ENCODE measurements around the gene TOMM70. TPM values are rescaled to one million over a fixed set of nuclear protein-coding genes. Genes with fewer than 3 reads are reported as not detected.
"Not testable (repeated sequence)": the region's sequence is repeated elsewhere in the genome, so short reads cannot be mapped to it uniquely, and the experiment has no call there.

Gene TOMM70
- 42.9 and 44.6 TPM in 2 replicates for total RNA-seq (ENCODE audit: low replicate concordance)
- long read RNA-seq, full-length matches to known transcripts, result 1 of 31 reads
- long read RNA-seq, partial matches to known transcripts, result 29 of 31 reads
- long read RNA-seq, other reads (novel, unspliced or antisense), result 1 of 31 reads

- no peak for TF ChIP-seq CTCF (conservative IDR thresholded peaks at IDR 0.05)
- peaks cover 5% of the 10 kb centered on the region for H3K9me3 Mint-ChIP-seq
- peak; percentile 93 for DNase-seq (ENCODE audit: extremely low spot score, unreplicated experiment)
- peak within 1 kb of the TSS; percentile 95 for H3K4me3 Mint-ChIP-seq
- peak within 1 kb of the TSS; percentile 96 for H3K27ac Mint-ChIP-seq
- H3K36me3 Mint-ChIP-seq, result peaks cover 11% of the 10 kb centered on the region
- H3K4me1 Mint-ChIP-seq (ENCODE audit: unreplicated experiment), result peaks cover 22% of the 10 kb centered on the region
- H3K27me3 Mint-ChIP-seq, result no peaks in the 10 kb centered on the region
Measured at GRCh38 chr3:100400780-100401673, at the start of gene TOMM70, which contains the start of gene LNP1. Gene TOMM70 (minus strand): TSS chr3:100401089. CDS start chr3:100400949, 140 bp downstream. Gene LNP1 (plus strand): TSS chr3:100401539. CDS start chr3:100429730, 28,191 bp downstream.

GRCh38 chr3:100449214-100449613, 48.3 kb upstream of the TOMM70 start:
- no peak for DNase-seq (ENCODE audit: extremely low spot score, unreplicated experiment)
- no peaks in the 10 kb centered on the region for H3K27me3 Mint-ChIP-seq
- no peaks in the 10 kb centered on the region for H3K9me3 Mint-ChIP-seq
- no peak for TF ChIP-seq CTCF (conservative IDR thresholded peaks at IDR 0.05)
- no peak overlapping the region for H3K27ac Mint-ChIP-seq
- no peaks in the 10 kb centered on the region for H3K4me1 Mint-ChIP-seq (ENCODE audit: unreplicated experiment)
- H3K36me3 Mint-ChIP-seq, result peaks cover 10% of the 10 kb centered on the region
- no peak overlapping the region for H3K4me3 Mint-ChIP-seq

DNA sequence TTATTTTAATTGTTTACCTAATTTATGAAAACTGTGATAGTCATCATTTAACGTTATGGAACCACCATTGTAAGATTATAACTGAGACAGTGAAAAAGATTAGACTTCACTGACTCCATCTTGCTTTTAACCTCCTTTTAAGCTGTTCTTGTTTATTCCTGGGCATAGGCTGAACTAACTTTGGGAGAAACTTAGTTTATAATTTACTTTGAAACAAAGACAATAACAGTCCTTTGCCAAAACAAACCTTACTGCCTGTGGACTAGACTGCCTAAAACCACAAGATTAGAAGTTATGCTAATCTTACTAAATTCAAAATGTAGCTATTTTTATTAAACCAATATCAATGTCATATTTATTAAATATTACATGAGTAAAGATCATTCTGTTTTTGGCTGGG, 47.2 kb upstream of the TOMM70 start:
- H3K27ac Mint-ChIP-seq, result no peak overlapping the region
- H3K27me3 Mint-ChIP-seq, result no peaks in the 10 kb centered on the region
- peaks cover 10% of the 10 kb centered on the region for H3K36me3 Mint-ChIP-seq
- no peak for TF ChIP-seq CTCF (conservative IDR thresholded peaks at IDR 0.05)
- H3K9me3 Mint-ChIP-seq, result no peaks in the 10 kb centered on the region
- no peak overlapping the region for H3K4me3 Mint-ChIP-seq
- no peaks in the 10 kb centered on the region for H3K4me1 Mint-ChIP-seq (ENCODE audit: unreplicated experiment)
- DNase-seq (ENCODE audit: extremely low spot score, unreplicated experiment), result no peak

DNA sequence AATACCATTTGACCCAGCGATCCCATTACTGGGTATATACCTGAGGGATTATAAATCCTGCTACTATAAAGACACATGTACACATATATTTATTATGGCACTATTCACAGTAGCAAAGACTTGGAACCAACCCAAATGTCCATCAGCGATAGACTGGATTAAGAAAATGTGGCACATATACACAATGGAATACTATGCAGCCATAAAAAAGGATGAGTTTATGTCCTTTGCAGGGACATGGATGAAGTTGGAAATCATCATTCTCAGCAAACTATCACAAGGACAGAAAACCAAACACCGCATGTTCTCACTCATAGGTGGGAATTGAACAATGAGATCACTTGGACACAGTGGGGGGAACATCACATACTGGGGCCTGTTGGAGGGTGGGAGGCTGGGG, 46.2 kb upstream of the TOMM70 start:
- not testable (repeated sequence) for H3K4me3 Mint-ChIP-seq; H3K36me3 Mint-ChIP-seq; H3K27ac Mint-ChIP-seq; H3K27me3 Mint-ChIP-seq; H3K9me3 Mint-ChIP-seq; DNase-seq (ENCODE audit: extremely low spot score, unreplicated experiment); H3K4me1 Mint-ChIP-seq (ENCODE audit: unreplicated experiment)

GRCh38 chr3:100443690-100444089, 42.8 kb upstream of the TOMM70 start:
- no peak for TF ChIP-seq CTCF (conservative IDR thresholded peaks at IDR 0.05)
- no peak overlapping the region for H3K27ac Mint-ChIP-seq
- no peaks in the 10 kb centered on the region for H3K4me1 Mint-ChIP-seq (ENCODE audit: unreplicated experiment)
- no peak for DNase-seq (ENCODE audit: extremely low spot score, unreplicated experiment)
- peaks cover 9% of the 10 kb centered on the region for H3K36me3 Mint-ChIP-seq
- no peak overlapping the region for H3K4me3 Mint-ChIP-seq
- no peaks in the 10 kb centered on the region for H3K9me3 Mint-ChIP-seq
- no peaks in the 10 kb centered on the region for H3K27me3 Mint-ChIP-seq

- Mint-ChIP-seq H3K9me3 (no peaks in the 10 kb centered on the region), H3K27ac (no peak overlapping the region), H3K27me3 (no peaks in the 10 kb centered on the region), H3K4me3 (no peak overlapping the region), H3K36me3 (peaks cover 9% of the 10 kb centered on the region), H3K4me1 (ENCODE audit: unreplicated experiment) (no peaks in the 10 kb centered on the region)
- TF ChIP-seq CTCF (conservative IDR thresholded peaks at IDR 0.05), result no peak
- DNase-seq (ENCODE audit: extremely low spot score, unreplicated experiment), result no peak
Measured at GRCh38 chr3:100440895-100441294, 40.0 kb upstream of the TOMM70 start.

Measured in type B pancreatic cell (in vitro differentiated cells).